NK-92 (cell line): ENCODE data around the gene IGDCC3.

Experiments used
- DNase-seq: peaks from one replicate; lab custom pipeline; 2025; ENCODE audit not compliant: unreplicated experiment; lab: John Stamatoyannopoulos, UW

IGDCC3 gene

DNA sequence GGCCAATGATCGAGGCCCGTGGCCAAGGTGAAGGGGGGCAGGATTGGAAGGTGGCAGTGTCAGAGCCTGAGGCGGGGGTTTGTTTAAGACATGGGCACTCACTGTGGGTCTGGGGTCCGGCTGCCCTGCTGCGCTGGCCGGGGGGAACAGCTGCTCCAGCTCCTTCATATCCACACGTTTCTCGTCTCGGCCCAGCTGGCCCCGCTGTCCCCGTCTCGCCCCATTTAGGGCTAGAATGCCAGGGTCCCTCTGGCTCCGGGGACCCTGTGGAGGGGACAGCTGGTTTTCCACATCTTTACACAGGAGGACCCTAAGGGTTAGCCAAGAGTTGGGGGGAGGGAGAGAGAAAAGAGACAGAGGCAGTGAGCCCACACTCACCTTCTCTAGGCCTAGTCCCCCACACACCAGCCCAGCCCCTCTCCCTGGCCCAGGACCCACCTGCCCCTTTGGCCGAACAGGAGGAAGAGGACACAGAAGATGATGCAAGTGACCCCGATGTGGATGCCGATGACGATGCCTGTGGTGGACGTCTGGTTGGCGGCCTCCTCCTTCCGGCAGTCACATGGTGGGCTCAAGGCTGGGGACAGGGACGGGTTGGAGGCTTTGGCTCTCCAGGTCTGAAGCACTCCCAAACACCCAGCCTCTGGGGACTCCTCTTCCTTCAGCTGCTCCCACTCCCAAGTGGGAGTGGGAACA lies 48.4 kb downstream of the IGDCC3 start:
- no peak for DNase-seq

DNA sequence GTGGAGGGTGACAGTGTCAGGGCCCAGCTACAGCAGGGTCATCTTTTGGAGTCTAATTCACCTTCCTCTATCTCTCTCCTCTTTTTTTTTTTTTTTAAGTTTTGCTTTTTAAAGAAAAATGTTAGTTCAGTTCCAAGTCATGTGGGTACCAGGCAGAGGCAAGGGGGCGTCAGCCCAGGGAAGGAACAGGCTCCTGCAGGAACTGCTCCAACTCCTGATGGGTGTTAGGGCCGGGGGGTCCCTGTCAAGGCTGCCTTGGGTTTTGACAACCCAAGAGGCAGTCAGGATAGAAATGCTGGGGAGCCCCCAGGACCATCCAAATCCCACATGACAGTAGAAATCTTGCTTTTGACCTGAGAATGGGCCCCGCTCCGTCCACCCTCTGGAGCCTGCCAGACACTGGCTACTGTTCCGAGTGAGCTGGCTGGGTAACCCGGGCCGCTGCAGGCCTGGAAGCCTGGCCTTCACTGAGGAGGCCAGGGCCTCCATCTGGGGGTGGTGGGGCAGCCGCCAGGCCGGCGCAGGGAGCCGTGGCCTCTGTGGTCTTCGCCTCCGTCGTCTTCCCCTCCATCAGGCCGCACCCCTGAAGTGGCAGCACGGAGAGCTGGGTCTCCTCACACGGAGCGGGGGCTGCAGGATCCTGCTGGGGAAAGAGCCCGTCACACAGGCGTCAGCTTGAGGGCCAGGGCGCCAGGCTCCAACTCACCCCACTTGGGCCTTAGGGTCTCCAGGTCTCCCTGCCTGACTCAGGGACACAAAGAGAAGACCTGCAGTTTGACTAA lies 49.1 kb downstream of the IGDCC3 start:
- DNase-seq = no peak

- no peak for DNase-seq
Observed at GRCh38 chr15:65327651-65328393, 50.0 kb downstream of the IGDCC3 start.

DNA sequence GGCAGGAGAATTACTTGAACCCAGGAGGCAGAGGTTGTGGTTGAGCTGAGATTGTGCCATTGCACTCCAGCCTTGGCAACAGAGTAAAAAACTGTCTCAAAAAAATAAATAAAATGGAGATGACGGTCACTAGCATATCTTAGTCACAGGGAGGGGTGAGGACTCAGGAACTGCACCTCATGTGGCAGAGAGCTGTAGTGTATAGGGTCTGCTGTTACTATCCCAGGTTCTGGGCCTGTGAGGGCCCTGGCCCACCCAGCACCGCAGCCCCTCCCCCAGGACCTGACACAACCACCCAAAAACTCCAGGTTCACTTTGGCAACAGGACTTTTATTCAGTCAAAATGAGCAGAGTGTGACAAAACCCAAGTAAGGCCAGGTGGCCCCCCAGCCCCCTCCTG lies 51.0 kb downstream of the IGDCC3 start:
- no peak for DNase-seq

DNA sequence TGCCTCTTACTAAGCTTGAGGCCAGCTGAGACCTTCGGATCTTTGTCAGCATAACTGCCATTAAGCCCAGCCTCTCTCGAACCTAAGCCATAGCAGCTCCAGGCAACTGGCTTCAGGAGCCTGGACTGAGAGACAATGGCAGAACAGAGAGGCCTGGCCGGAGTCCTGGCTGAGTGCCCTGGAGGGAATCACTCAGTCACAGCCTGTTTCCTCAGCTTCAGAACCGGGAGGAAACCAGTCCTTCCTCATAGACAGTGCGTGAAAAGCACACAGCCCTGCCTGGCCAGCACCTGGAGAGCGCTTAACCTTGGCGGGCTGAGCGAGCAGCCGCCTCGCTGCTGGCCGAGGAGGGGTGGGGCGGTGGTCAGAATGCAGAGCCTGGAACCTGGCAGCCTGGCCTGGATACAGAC lies 51.7 kb downstream of the IGDCC3 start:
- no peak for DNase-seq

DNA sequence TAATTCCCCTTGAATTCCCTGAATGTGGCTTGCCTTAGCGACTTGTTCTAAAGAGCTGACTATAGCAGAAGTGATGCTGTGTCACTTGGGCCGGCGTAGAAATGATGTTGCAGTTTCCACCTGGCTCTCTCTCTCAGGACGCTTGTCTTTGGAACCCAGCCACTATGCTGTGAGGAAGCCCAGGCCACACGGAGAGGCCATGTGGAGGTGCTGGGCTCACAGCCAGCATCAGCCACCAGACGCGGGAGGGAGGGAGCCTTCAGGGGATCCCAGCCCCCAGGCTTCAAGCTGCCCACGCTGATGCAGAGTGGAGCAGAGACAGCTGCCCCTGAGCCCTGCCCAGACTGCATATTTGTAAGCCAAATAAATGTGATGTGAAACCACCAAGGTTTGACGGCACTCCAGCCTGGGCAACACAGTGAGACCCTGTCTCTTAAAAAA lies 54.7 kb downstream of the IGDCC3 start:
- DNase-seq = no peak

DNA sequence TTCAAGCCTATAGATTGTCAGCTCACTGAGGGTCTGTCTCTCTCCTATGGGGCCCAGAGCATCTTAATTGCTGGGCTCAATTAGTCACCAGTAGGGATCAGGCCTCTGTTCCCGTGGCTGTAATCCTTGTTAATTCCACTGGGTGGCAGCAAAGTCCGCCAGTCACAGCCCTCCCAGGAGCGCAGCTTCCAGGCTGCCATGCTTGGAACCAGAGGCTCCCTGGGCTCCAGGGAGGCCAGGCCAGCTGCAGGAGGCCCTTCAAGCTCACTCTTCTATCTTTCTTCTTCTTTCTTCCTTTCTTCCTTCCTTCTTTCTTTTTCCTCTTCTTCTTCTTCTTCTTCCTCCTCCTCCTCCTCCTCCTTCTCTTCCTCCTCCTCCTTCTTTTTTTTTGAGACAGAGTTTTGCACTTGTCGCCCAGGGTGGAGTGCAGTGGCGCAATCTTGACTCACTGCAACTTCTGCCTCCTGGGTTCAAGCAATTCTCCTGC lies 58.9 kb downstream of the IGDCC3 start:
- DNase-seq = no peak

DNA sequence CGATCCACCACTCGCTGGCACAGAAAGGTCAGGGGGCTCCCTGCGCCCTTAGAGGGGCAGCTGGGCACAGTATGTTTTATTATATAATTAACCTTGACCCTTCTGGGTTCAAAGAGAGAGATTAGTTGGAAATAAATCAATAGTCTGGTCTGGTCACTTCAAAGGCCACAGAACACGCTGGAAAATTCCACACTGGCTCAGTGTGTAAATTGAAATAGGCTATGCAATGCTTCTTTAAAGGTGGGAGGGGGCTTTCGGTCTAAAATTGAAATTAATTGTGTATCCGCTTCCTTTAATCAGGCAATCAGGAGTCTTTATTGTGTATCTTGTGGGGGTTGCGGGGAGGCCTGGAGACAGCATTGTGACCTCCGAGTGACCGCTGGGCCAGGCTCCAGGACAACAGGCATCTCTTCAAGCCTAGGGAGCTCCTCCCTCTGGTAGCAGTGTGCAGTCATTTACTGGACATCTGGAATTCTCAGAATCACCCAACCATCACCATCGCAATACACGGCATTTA lies 65.3 kb downstream of the IGDCC3 start:
- DNase-seq = no peak

DNA sequence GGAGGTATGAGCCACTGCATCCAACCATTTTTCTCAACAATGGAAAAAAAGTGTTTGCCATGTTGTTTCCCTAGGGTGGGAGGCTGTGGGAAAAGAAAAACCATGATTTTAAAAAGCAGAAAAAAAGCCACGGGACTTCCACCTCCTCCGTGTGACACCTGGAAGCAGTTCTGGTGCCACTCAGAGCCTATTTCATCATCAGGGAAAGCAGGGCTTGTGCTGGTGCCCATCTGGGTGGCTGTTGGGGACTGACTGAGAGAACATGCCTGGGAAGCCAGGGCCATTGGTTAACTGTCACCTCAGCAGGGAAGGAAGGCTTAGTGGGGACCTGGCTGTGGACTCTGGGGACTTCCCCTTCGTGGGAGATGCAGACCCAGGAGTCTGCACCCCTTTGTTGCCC lies 66.0 kb downstream of the IGDCC3 start:
- DNase-seq = no peak

GRCh38 chr15:65310431-65311137 lies 67.2 kb downstream of the IGDCC3 start:
- no peak for DNase-seq

DNA sequence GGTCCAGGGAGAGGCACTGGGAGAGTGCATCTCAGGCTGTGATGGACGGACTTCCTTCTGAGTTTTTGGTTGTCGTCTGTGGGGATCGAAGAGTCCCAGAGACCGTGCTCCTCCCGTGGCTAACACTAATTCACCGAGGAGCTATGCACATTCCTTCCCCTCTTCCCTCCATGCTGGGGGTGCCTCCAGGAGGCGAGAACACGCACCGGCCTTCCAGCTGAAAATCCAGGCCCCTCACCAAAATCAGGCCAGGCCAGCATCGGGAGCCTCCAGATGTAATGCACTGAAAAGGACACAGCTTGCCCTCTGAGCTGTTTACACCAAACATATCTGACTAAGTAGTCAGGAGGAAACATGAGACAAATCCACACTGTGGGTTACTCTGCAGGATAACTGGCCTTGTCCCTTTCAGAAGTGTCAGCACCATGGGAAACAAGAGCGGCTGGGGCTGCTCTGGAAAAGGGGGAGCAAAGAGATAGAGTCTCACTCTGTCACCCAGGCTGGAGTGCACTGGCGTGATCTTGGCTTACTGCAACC lies 67.9 kb downstream of the IGDCC3 start:
- no peak for DNase-seq

GRCh38 chr15:65307978-65308377 lies 69.8 kb downstream of the IGDCC3 start:
- DNase-seq = no peak

GRCh38 chr15:65306551-65306950 lies 71.3 kb downstream of the IGDCC3 start:
- no peak for DNase-seq

DNA sequence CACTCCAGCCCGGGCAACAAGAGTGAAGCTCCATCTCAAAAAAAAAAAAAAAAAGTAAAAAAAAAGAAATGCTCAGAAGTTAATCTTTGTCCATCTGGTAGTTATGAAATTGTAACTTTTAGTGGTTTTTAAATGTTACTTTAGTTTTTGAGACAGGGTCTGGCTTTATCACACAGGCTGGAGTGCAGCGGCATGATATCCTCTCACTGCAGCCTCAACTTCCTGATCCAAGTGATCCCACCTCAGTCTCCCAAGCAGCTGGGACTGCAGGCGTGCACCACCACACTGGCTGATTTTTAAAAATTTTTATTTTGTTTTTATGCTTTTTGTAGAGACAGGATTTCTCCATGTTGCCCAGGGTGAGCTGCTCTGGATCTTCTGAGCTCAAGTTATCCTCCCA lies 72.0 kb downstream of the IGDCC3 start:
- no peak for DNase-seq

DNA sequence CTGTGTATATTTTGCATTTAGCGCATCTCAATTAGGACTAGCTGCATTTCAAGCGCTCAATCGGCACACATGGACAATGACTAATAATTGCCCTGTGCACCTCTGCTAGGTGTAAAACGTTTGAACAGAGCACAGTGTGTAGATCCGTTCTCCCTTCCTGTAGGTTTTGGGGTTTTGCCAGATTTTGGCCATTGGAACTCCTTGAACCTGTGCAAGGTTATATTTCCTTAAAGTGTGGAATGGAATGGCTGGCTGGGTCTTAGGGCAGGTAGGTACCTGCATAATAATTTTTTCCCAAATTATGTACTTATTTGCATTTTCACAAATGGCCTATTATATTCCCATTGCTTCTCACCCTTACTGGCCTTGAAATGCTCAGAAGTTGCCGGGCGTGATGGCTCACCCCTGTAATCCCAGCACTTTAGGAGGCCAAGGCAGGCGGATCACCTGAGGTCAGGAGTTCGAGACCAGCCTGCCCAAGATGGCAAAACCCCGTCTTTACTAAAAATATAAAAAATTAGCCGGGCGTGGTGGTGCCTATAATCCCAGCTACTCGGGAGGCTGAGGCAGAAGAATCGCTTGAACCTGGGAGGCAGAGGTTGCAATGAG lies 72.5 kb downstream of the IGDCC3 start:
- DNase-seq = no peak

GRCh38 chr15:65304381-65305149 lies 73.2 kb downstream of the IGDCC3 start, which contains the start of gene RNU5B-1:
Gene RNU5B-1 (plus strand): TSS chr15:65304677.
- no peak for DNase-seq

GRCh38 chr15:65303687-65304380 lies 74.0 kb downstream of the IGDCC3 start:
- DNase-seq = no peak

DNA sequence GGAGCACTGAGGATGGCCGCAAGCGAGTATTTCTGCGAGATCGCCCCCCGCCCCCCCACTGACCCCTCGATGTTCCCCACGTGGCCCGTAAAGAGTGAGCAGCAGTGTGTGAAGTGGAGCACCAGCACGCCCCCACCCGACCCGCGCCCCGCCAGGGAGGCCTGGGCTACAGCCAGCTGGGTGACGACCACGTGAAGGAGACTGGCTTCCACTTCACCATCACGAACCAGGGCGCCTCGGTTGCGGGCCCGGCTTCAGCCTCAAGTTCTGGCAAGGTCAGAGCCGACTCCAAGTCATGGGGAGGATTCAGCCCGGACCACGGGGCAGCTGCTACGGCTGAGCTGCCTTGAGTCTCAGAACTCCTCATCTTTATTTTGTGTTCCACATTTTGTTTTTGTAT lies 75.7 kb downstream of the IGDCC3 start:
- no peak for DNase-seq
